ENCODE data around the gene MPO. TPM values are rescaled to one million over a fixed set of nuclear protein-coding genes. Genes with fewer than 3 reads are reported as not detected.

MPO gene
- total RNA-seq, 4 donors from 2014 or later: 1.7 TPM; not detected in 3

DNA sequence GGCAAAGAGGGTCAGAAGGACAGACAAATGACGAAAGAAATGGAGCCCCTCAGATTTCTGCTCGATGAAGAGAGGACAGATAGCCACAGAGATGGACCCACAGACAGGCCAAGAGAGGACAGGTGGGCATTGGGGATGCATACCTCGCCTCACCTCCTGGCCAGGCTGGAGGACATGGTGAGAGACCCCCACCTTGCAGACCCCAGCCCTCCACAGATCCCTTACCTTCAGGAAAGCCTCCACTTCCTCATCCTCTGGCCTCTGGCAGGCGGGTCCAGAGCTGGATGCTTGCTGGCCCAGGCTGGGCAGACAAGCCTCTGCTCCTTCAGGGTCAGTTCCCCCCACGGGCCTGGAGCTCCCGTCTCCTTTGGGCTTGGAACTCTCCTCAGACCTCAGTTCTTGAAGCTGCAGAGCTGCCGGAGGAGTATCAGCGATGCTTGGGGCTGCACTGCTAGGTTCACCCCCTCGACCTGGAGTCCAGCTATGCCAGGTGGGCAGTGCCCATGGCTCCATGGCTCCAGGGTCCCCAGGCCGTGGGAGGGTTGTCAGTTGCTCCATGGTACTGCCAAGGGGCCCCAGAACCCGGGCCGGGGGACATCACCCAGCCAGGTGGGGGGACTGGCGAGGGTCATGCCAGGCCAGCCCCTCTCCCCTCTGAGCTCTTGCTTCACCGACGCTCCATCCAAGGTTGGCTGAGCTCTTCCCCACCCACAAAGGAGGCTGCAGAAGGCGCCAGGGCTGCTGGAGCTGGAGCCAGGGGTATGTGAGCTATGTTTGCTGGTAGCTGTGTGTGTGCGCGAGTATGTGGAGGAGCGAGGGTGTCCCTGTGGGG lies 46.8 kb upstream of the MPO start:
- no peaks in the 10 kb centered on the region for H3K27me3 ChIP-seq
- H3K36me3 ChIP-seq: no peaks in the 10 kb centered on the region
- peak overlapping the region; percentile 35 to 97 (median 52) for H3K27ac ChIP-seq
- no peak for DNase-seq
- H3K4me1 ChIP-seq: peaks cover 0 to 19% (median 3%) of the 10 kb centered on the region in 4 donors
- H3K4me3 ChIP-seq: peak overlapping the region; percentile 11 to 88 (median 30)
- TF ChIP-seq POLR2A (IDR thresholded peaks at IDR 0.05): no peak
- TF ChIP-seq, protein P1, sequence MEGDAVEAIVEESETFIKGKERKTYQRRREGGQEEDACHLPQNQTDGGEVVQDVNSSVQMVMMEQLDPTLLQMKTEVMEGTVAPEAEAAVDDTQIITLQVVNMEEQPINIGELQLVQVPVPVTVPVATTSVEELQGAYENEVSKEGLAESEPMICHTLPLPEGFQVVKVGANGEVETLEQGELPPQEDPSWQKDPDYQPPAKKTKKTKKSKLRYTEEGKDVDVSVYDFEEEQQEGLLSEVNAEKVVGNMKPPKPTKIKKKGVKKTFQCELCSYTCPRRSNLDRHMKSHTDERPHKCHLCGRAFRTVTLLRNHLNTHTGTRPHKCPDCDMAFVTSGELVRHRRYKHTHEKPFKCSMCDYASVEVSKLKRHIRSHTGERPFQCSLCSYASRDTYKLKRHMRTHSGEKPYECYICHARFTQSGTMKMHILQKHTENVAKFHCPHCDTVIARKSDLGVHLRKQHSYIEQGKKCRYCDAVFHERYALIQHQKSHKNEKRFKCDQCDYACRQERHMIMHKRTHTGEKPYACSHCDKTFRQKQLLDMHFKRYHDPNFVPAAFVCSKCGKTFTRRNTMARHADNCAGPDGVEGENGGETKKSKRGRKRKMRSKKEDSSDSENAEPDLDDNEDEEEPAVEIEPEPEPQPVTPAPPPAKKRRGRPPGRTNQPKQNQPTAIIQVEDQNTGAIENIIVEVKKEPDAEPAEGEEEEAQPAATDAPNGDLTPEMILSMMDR (IDR thresholded peaks at IDR 0.05): no peak
- no peaks in the 10 kb centered on the region for H3K9me3 ChIP-seq

DNA sequence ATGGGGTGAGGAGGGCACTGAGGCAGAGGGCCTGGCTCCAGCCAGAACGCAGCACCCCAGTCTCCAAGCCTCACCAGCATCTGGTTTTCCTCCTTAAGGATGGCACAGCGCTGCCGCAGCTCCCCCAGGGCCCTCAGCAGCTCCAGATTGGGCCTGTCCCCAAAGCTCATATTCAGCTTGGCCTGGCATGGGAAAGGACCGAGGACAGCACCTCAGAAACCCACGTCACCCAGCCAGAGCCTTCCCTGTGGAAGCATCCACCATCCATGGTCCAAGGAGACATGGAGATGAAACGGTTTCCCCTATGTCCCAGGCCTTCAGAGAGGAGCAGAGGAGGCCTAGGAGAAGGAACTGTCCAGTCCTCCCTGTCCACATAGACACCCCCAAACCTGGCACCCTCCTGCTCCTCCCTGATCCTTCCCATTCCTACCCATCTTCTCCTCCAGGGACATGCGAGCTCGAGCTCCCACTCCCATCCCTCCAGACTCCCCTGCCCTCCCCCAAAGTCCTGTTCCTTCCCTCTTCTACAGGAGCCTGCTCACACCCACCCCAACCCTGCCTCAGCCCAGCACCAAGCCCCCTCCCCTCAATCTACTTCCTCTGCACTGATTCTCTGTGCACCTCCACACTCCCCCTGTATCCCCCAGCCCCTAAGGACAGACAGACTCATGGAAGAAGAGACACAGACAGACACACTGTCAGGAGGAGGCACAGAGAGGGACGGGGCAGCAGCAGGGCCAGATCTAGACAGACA lies 46.1 kb upstream of the MPO start:
- Histone ChIP-seq H3K27me3 (no peaks in the 10 kb centered on the region), H3K9me3 (no peaks in the 10 kb centered on the region), H3K27ac (no peak overlapping the region), H3K36me3 (no peaks in the 10 kb centered on the region), H3K4me3 (peak overlapping the region in 1 of 4 donors; percentile 39), H3K4me1 (peaks cover 0 to 19% (median 3%) of the 10 kb centered on the region in 4 donors)
- TF ChIP-seq, protein P1 (IDR thresholded peaks at IDR 0.05): no peak
- TF ChIP-seq POLR2A (IDR thresholded peaks at IDR 0.05): no peak
- DNase-seq: no peak

DNA sequence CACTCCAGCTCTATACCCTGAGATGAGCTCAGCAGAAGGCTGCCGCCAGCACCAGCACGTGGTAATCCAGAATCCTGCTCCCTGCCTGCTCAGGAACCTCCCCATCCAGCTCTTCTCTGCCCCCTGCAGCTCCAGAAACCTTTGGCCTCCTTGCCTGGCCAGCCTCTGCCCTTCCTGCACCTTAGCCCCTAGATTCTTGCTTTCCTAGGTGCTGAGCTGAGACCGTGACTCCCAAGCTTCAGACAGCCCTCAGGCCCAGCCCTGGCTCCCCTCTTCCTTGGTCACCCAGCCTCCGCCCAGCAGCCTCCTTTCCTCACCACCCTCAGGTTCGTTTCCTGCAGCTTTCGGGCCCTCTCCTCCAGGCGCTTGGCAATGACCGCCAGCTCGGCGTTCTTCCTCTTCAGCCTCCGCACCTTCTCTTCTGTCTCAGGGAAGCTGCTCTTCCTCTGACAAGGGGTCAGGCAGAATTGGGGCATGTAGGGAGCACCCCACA lies 45.3 kb upstream of the MPO start:
- Histone ChIP-seq H3K27ac (no peak overlapping the region), H3K4me1 (peaks cover 0 to 19% (median 3%) of the 10 kb centered on the region in 4 donors), H3K36me3 (no peaks in the 10 kb centered on the region), H3K4me3 (no peak overlapping the region), H3K27me3 (no peaks in the 10 kb centered on the region), H3K9me3 (no peaks in the 10 kb centered on the region)
- no peak for DNase-seq
- no peak for TF ChIP-seq POLR2A (IDR thresholded peaks at IDR 0.05)
- TF ChIP-seq, protein P1 (IDR thresholded peaks at IDR 0.05): no peak

DNA sequence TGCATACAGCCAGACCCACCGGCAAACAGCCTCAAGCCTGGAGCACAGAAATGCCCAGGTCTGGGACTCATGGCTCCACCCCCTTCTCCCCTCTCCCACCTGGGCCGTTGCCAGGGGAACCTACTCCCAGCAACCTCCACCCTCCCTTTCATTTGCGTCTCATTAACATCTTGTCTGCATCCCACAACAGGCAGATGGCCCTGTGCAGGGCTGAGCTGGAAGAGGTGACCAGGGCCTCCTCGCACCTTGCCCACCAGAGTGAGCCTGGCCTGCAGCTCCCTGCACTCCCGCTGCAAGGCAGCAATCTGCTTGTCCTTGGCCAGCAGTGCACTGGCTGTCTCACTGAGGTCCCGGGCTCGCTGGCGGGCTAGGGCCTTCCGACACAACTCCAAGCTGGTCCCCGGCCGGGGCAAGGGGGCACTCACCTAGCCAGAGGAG lies 44.6 kb upstream of the MPO start:
- no peak for TF ChIP-seq POLR2A (IDR thresholded peaks at IDR 0.05)
- TF ChIP-seq, protein P1 (IDR thresholded peaks at IDR 0.05): no peak
- H3K27ac ChIP-seq: no peak overlapping the region
- H3K9me3 ChIP-seq: no peaks in the 10 kb centered on the region
- peaks cover 0 to 19% (median 3%) of the 10 kb centered on the region in 4 donors for H3K4me1 ChIP-seq
- DNase-seq: no peak
- no peaks in the 10 kb centered on the region for H3K27me3 ChIP-seq
- peak overlapping the region in 2 of 4 donors; percentile 68 to 73 for H3K4me3 ChIP-seq
- H3K36me3 ChIP-seq: no peaks in the 10 kb centered on the region

DNA sequence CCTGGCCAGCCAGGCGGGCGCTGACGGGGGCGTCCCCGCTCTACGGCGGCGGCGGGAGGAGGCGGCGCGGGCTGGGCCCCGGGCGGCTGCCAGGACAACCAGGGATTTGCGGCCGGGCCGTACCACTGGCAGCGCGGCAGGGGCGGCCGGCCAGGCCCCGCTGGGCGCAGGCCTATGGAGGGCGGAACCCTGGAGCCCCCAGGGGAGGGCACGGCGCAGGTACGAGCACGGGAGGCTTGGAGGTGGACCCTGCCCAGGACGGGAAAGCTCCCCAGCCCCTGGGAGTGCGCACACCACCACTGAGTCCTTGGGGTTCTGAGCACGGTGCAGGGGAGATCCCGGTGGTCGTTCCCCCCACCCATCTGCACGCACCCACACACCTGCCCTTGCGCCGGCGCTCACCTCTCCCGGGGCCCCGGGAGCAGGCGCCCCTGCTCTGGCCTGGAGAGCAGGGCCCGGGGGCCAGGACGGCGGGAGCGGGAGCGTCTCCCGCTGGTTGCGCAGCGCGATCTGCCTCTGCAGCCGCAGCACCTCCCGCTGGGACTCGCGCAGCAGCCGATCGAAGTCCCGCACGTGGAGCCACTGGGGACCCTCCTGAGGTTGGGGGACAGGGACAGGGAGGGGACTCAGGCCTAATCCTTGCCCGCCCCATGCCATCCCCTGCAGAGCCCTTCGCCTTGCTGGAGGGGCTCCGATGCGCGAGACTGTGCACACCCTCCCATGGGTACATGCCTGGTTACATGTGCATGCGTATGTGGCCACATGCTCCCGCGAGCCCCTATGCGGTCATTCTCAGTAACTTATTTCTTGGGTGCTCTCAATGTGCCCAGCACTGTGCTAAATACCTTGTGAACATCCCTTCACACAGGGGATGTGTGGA lies 43.9 kb upstream of the MPO start:
- Histone ChIP-seq H3K4me3 (peak overlapping the region; percentile 45 to 73 (median 57)), H3K9me3 (no peaks in the 10 kb centered on the region), H3K36me3 (no peaks in the 10 kb centered on the region), H3K27ac (peak overlapping the region in 3 of 4 donors; percentile 19 to 62 (median 30)), H3K4me1 (peaks cover 0 to 19% (median 3%) of the 10 kb centered on the region in 4 donors), H3K27me3 (no peaks in the 10 kb centered on the region)
- no peak for DNase-seq
- no peak for TF ChIP-seq POLR2A (IDR thresholded peaks at IDR 0.05)
- TF ChIP-seq, protein P1 (IDR thresholded peaks at IDR 0.05): no peak

Measured in Peyer's patch (tissue), 4 donors.